Right lobe of liver (tissue), 4 donors: ENCODE measurements around the gene ADCK2.

Source experiments
- CTCF ChIP-seq, 4 donors: fragments of 200-600 bp in 3 of 4; fragments of 450-650 bp in 1 of 4; IDR thresholded peaks; one replicate each; pipeline versions ENCODE4 v1.5.1 to v1.8.0; 2016 to 2022; ENCODE audit warnings: antibody characterized with exemption in 4 of 4, mild to moderate bottlenecking in 2 of 4
- POLR2A ChIP-seq: fragments of 450-650 bp; IDR thresholded peaks from one replicate; pipeline ENCODE4 v1.6.1; 2017; ENCODE audit warnings: antibody characterized with exemption, mild to moderate bottlenecking
- donor health status: DM: no; HTN: no; CAD: no.
- donor health status: DM: no; HTN: no; CAD: no.
- donor health status: DM: no; HTN: yes; CAD: no.

GRCh38 chr7:140637400-140637799 lies 35.3 kb upstream of the ADCK2 start:
- TF ChIP-seq CTCF (IDR thresholded peaks at IDR 0.05) (no peak), POLR2A (no peak)
